Caki2 (cell line): ENCODE results near the gene PLIN5. TPM values are rescaled to one million over a fixed set of nuclear protein-coding genes. Genes with fewer than 3 reads are reported as not detected.
A peak's percentile ranks its signal among the peaks of the same experiment; 100 is the strongest.
"Not testable (repeated sequence)": the region's sequence is repeated elsewhere in the genome, so short reads cannot be mapped to it uniquely, and the experiment has no call there.

ENCODE experiments used
- DNase-seq: peaks from one replicate; pipeline ENCODE4 v3.0.0-alpha.2; 2015; ENCODE audit warnings: low read depth
- in situ Hi-C: cut with HindIII; loops from 2 replicates; pipeline ENCODE4 v1.10.0; 2016; ENCODE audit warnings: low sequenced_read_pairs, low pct_unique_long_range_greater_than_20kb, mixed read lengths
- total RNA-seq: library from RNA; depleted of rRNA; stranded (reverse); fragments of >200 nt; shearing (Covaris generic); gene quantifications from 2 replicates; pipeline ENCODE4 v1.2.3, GENCODE V29; 2014; ENCODE audit warnings: low replicate concordance

Gene PLIN5
- total RNA-seq, 1 experiment from 2014 or later = not detected

GRCh38 chr19:4571305-4571917 is 36.4 kb upstream of the PLIN5 start:
- no peak for DNase-seq
- in situ Hi-C loops = no loop called here

GRCh38 chr19:4570916-4571304 is 35.9 kb upstream of the PLIN5 start:
- in situ Hi-C loops = no loop called here
- no peak for DNase-seq

- DNase-seq = no peak
- in situ Hi-C loops = no loop called here
Observed at GRCh38 chr19:4570402-4570801, 35.4 kb upstream of the PLIN5 start.

- in situ Hi-C loops = no loop called here
- no peak for DNase-seq
Observed at GRCh38 chr19:4568886-4569285, 33.9 kb upstream of the PLIN5 start.

- DNase-seq = peak; percentile 58
- in situ Hi-C loops = no loop called here
Observed at GRCh38 chr19:4567584-4568071, 32.6 kb upstream of the PLIN5 start.

- DNase-seq = no peak
- in situ Hi-C loops = no loop called here
Observed at GRCh38 chr19:4566402-4567051, 31.5 kb upstream of the PLIN5 start.

- in situ Hi-C loops = not testable (repeated sequence)
Observed at GRCh38 chr19:4563562-4563961, 28.5 kb upstream of the PLIN5 start.

GRCh38 chr19:4562085-4562484 is 27.1 kb upstream of the PLIN5 start:
- in situ Hi-C loops, DNase-seq: not testable (repeated sequence)

More at GRCh38 chr19:4563562-4563961, 28.5 kb upstream of the PLIN5 start:
- not testable (repeated sequence) for DNase-seq

GRCh38 chr19:4559569-4559968 is 24.5 kb upstream of the PLIN5 start, which contains the start of gene SEMA6B:
TSS of gene SEMA6B (minus strand) at chr19:4559684. CDS start at chr19:4558457, 1,227 bp downstream.
- DNase-seq = no peak
- in situ Hi-C loops = no loop called here

GRCh38 chr19:4557971-4558941 is 23.2 kb upstream of the PLIN5 start:
- DNase-seq = no peak
- in situ Hi-C loops = no loop called here

GRCh38 chr19:4557144-4557970 is 22.3 kb upstream of the PLIN5 start:
- DNase-seq = no peak
- in situ Hi-C loops = no loop called here

- in situ Hi-C loops = no loop called here
- peak; percentile 63 for DNase-seq
Observed at GRCh38 chr19:4556597-4557127, 21.6 kb upstream of the PLIN5 start.

- peak; percentile 87 for DNase-seq
- in situ Hi-C loops = no loop called here
Observed at GRCh38 chr19:4555657-4556561, 20.9 kb upstream of the PLIN5 start.

- no peak for DNase-seq
- in situ Hi-C loops = no loop called here
Observed at GRCh38 chr19:4554717-4555116, 19.7 kb upstream of the PLIN5 start.

- no peak for DNase-seq
- in situ Hi-C loops = no loop called here
Observed at GRCh38 chr19:4553775-4554174, 18.8 kb upstream of the PLIN5 start.

- no peak for DNase-seq
- in situ Hi-C loops = no loop called here
Observed at GRCh38 chr19:4553092-4553695, 18.2 kb upstream of the PLIN5 start.

- in situ Hi-C loops = no loop called here
- DNase-seq = no peak
Observed at GRCh38 chr19:4552525-4552819, 17.4 kb upstream of the PLIN5 start.
